GM19467 (cell line): ENCODE data around the gene CELA3A.
"Not testable (repeated sequence)": the region's sequence is repeated elsewhere in the genome, so short reads cannot be mapped to it uniquely, and the experiment has no call there.

Experiments
- ATAC-seq: cut with Tn5 transposase; IDR thresholded peaks from one replicate; pipeline ENCODE4 v1.9.1; 2021; ENCODE audit warnings: mild to moderate bottlenecking, moderate library complexity; ENCODE audit not compliant: unreplicated experiment

Gene CELA3A

DNA sequence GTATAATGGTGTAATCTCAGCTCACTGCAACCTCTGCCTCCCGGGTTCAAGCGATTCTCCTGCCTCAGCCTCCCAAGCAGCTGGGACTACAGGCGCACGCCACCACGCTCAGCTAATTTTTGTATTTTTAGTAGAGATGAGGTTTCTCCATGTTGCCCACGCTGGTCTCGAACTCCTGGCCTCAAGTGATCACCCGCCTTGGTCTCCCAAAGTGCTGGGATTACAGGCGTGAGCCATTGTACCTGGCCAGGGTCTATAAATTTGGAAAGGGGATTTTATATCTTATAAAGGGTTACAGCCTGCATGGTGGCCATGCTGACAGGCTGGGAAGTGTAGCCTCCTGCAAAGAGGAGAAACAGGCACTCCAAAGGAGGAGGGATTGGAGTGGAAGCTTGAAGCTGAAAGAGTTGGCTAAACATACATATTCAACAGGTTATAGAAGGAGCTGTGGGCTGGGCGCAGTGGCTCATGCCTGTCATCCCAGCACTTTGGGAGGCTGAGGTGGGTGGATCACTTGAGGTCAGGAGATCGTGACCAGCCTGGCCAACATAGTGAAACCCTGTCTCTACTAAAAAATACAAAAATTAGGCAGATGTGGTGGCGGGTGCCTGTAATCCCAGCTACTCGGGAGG is 13.2 kb downstream of the CELA3A start:
- not testable (repeated sequence) for ATAC-seq

DNA sequence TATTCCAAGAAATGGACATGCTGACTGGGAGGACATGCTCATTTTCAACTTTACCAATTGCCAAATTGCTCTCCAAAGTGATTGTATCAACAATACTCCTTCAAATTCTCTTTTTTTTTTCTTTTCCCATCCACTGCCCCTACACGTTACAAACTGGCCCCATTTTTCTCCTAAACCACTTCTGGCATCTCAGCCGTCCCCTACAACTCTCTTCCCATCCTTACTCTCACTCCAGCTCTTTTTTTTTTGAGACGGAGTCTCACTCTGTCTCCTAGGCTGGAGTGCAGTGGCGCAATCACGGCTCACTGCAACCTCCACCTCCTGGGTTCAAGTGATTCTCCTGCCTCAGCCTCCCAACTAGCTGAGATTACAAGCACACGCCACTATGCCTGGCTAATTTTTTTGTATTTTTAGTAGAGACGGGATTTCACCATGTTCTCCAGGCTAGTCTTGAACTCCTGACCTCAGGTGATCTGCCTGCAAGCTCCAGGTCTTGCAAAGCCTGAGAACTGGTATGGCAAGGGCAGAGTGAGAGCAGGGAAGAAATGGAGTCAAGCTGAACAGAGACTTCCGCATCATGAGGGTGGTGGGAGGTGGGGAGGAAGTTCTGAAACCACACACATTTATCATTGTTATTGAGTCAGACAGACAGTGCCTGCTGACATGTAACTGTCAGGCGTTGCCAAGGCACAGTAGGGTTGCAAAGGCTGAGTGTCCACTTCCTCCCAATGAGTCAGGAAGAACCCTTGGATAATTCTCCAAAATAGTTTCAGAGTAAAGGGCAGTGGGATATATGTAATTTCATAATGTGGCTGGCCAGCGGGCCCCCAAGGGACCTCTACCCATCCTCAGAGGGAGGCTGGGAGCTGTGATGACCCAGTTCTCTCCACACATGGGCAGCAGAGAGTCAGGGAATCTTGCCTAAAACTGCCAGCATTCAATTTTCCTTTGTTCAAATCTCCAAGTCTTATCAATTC is 17.4 kb downstream of the CELA3A start:
- ATAC-seq: no peak

DNA sequence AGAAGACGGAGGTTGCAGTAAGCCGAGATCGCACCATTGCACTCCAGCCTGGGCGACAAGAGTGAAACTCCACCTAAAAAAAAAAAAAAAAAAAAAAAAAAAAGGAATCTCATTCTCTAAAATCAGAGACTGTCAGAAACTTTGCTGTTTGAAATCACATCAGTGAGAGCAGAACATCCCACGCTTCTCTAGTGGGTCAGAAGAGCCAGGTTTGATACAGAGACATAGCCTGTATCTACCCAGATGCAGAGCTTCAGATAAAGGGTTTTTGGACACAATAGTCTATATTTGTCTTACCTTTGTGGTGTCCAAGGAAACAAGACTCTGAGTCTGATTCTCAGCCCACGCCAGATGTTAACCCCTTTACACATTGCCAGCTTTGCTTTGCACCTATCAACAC is 19.6 kb downstream of the CELA3A start:
- no peak for ATAC-seq

DNA sequence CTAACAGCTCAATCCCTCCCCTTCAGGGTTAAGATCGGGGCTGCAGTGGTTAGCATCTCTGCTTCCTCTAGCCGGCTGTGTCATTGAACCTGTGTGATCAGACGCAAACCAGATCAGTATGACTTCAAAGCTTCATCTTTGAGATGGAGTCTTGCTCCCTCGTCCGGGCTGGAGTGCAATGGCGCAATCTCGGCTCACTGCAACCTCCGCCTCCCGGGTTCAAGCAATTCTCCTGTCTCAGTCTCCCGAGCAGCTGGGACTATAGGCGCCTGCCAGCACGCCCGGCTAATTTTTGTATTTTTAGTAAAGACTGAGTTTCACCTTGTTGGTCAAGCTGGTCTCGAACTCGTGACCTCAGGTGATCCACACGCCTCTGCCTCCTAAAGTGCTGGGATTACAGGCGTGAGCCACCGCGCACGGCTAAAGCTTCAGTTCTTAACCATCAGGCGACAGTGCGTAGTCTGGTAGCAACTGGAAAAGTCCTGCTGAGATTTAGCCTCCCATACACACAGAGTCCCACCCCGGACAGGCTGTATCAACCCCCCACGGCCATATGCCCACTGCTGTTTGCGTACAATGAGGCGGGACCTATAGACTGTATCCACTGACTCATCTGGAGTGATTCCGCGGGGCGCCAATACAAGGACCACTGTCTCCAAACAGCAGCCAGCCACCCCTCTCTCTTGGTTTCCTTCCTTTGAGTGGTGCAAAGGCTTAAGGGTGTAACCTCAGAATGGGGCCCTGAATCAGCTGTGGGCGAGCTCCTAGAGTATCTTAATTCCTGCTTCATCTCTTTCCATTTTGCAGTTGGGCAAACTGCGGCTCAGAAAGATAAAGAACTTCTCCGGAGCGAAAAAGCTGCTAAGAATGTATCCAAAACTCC is 23.3 kb downstream of the CELA3A start:
- ATAC-seq: peak; percentile 24

DNA sequence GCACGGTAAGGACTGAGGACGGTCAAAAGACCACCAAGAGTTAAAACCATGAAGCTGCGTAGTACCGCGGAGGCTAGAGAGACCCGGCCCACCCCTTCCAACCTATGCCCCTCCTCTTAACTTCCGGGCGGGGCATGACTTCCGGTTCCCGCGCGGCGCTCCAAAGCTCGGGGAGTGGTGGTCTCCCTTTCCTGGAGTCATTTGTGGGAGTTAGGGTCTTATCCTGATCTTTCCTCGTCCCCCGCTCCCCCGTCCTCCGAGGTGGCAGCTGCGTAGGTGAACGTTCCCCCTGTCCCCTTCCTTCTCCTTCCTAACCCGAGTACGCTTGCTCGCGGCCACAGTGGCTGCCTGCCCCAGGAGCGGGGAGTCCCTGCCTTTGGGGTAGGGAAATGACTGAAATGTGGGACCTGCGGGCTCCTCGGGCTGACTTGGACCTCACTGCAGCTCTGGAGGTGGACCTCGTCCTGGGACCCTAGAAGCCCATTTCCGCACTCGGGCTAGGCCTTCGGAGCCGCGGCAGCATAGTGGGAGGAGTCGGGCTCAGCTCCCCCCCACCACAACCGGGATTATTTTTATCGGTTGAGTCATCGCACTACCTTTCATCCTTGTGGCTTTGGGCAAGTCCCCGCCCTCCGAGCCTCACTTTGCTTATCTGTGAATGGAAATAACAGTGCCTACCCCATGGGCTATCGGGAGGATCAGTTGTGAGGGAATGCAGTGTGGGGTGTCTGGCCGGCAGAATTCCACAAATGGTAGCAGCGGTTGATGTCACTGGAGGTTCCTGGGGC is 24.1 kb downstream of the CELA3A start:
- ATAC-seq: peak; percentile 69

DNA sequence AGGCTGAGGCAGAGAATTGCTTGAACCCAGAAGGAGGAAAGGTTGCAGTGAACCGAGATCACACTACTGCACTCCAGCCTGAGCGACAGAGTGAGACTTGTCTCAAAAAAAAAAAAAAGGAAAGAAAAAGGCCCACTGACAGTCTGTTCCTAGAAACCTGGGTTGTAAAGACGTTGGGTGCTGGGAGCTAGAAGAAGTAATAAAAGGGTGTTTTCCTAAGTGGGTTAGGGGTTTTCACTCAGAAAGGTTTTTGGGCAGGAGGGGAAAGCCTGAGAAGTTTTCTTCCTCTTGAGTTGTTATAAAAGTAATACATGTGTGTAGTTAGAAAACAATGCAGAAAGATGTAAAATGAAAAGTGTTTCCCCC is 25.4 kb downstream of the CELA3A start:
- no peak for ATAC-seq

DNA sequence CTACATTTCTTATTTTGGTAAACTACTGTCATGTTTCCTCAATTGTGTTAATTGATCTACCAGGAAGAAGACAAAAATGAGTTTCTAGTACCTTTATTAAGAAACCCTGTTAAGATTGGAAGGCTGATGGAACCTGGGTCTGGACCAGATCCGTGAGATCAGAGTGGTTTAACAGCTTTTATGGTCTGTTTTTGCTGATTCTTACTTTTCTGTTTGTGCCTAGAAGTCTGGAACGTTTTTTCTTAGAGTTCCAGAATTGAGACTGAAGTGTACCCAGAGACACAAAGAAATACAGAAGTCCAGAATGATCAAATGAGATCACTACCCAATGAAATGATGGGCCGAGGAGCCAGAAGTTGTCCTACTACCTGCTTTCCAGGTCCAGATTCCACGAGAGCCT is 28.6 kb downstream of the CELA3A start:
- ATAC-seq: no peak

DNA sequence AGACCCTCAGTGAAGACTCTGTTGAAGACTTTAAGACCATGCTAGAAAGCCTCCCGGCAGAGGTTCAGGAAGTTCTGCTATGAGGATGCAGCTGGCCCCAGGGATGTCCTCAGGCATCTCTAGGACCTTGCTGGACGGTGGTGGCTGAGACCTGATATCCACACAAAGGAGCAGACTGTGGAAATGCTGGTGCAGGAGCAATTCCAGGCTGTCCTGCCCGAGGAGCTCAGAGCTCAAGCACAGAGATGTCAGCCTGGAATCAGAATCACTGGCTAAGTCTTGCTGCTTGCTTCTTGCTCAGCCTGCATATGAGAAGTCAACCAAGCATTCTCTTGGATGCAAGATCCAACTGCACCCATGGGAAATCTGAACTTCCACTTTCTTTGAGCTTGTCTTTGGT is 29.0 kb downstream of the CELA3A start:
- ATAC-seq: no peak

DNA sequence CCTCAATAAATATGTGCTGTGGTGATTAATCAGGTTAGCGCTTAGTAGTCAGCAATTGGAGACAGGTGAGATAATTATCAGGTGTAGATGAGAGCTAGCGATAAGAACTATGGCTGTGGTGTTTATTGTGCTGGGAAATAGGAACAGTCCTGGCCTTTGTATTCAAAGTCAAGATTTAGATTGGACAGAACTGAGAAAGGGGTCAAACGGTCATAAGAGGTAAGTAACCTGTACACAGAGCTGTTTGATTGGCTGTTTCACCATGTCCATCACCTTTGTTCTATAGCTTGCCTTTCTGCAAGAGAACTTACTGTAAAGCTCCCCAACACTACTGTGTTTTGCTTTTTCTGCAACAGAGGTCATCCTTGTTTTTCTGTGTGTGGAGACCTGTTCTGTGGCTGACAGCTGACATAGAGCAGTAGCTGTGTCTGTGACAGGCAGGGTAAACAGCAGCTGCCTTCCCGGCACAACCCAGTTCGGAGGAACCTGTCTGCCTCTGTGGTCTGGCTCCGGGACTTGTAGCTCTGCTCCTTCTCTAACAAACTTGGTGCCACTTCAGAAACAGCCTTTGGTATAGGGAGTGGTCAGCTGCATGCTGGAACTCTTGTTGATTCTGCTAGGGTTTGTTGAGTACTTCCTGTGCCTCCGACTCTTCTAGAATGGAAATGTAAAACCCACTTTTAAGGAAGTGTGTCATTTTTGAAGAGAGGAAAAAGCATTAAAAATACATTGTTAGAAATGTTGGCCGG is 29.9 kb downstream of the CELA3A start:
- no peak for ATAC-seq

DNA sequence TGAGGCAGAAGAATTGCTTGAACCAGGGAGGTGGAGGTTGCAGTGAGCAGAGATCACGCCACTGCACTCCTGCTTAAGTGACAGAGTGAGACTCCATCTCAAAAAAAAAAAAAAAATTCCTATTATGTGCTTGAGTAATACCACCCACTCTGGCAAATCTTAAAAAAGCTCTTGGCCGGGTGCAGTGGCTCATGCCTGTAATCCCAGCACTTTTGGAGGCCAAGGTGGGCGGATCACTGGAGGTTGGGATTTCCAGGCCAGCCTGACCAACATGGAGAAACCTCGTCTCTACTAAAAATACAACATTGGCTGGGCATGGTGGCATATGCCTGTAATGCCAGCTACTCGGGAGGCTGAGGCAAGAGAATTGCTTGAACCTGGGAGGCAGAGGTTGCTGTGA is 33.4 kb downstream of the CELA3A start:
- not testable (repeated sequence) for ATAC-seq

DNA sequence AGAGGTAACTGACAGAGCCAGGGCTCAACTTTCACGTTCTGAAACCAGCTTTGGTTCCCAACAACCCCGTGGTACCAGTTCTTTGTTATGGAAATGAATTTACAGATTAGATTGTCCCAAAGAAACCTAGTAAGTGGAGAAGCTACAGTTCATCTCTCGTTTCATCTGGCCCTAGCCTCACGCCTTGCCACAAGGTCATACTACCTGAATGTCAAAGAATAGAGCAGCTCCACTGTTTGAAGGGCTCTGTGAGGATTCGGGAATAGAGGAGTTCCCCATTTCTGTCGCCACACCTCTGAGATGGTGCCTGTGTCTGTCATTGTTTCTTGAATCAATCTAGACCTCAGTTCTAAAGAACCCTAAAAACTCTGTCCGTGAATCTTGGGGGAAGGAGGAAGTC is 36.1 kb downstream of the CELA3A start:
- no peak for ATAC-seq

DNA sequence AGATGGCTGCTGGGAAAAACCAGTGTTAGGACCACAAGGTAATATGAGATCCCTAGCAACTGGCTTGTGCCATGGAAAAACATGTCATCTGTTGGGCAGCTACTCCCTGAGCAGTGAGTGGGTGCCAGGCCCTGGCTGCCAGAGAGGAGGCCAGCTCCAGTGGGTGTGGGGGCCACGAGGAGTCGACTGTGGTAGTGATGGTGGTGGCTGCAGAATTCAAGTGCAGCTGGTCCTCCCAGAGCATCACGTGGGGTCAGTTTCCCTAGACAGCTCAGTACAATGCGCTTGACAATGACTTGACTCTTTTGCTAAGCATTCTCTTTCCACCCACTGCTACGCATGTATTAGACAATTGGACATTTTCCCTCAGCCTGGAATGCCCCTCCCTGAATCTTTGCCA is 36.6 kb downstream of the CELA3A start:
- ATAC-seq: no peak

DNA sequence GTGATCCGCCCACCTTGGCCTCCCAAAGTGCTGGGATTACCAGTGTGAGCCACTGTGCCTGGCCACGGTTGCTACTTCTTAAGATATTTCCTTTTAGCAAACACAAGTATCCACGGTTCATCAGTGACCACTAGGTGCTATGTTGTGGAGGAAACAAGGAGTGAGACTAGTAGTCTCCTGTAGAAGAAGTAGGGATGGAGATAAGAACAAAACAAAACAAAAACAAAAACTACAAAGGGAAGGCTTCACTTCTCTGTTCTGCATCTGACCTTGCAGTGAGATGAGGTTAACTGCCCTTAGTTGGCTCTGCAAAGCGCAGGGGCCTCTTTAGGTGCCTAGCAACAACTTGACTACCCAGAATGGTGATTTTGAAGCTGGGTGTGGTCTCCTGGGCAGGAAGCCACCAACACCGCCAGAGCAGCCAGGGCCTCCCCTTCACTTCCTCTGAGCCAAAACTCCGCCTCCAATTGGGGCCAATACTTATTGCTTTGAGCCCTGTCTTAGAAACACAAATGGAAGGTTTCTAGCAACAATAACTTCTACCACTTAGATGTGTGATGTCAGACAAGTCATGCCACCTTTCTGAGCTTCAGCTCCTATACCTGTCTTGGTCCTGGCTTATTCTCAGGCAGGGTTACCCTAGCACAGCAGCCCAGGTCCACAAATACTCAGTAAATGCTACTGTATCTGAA is 38.3 kb downstream of the CELA3A start:
- ATAC-seq: peak; percentile 96

DNA sequence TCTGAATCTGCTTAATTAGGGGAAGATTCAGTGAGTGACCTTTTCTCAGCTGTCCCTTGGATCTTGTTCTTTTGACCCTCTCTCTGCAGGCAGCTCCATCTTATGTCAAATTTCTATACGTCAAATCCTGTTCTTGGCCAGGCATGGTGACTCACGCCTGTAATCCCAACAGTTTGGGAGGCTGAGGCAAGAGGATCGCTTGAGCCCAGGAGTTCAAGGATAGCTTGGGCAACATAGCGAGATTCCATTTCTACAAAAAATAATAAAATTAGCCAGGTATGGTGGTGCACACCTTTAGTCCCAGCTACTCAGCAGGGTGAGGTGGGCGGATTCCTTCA is 38.8 kb downstream of the CELA3A start:
- no peak for ATAC-seq

DNA sequence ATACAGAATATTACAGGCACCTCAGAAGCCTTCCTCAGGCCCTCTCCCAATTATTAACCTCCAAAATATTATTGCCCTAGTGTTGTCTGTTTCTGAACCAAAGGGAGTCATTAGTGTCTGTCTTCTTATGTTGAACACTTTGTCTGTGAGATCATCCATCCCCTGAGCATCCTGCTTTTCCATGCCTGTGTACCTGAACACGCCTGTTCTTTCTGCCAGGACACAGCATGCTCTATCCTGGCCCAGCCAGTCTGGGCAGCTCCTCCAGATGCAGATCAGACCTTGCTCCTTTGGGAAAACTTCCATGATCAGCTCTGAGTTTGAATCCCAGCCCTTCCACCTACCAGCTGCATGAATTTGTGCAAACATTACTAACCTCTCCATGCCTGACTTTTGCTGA is 40.0 kb downstream of the CELA3A start:
- ATAC-seq: no peak

DNA sequence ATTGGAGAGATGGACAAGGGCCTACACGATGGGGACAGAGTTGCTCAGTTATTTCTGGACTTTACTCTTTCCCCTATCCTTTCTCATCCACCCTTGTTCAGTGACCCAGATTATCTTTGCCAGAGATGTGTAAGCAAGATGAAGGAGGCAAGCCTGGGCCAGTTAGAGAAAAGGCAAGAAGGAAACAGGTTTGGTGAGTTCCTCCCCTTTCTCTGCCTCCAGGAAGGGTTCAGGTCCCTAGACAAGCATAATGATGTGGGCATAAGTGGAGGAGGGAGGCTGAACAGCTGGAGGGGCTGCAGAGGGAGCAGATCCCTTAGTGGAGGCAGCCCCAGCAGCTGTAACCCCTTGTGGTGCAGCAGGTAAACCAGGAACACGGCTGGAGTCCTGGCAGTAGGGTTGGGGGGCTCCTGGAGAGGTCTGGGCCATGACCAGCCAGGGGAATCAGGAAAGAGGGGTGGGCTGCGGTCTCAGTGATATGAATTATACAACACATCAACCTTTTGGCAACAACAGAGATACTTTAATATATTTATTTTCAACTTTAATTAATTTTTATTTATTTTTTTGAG is 41.8 kb downstream of the CELA3A start:
- no peak for ATAC-seq

DNA sequence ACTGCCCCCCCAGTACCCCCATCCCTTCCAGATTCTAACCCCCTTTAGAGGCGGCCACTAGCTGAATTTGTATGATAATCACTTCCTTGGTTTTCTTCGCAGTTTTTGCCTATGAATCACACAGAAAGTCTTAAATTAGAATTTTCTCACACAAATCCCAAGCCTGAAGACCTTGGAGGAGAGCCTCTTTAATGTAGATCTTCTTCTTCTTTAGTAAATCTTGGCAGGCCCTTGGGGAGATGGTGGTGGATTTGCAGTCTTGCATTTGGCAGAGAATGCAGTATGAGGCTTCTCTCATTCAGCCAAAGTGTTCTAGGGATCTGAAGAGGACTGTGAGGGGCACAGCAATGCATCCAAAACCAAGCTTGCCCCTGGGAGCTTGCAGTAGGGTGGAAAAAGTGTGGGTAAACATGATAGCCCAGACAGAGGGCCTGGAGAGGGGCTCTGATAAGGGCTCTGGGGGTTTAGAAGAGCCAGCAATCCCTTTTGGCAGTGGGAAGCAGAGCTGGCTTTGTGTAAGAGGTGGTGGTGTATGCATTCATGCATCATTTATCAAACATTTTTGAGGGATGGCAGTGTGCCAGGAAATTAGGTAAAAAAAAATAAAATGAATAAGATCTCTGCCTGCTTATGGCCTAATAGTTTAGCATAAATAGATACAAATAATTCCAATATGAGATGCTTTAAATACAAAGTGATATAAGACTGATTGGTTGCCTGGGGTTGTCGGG is 43.4 kb downstream of the CELA3A start:
- no peak for ATAC-seq

DNA sequence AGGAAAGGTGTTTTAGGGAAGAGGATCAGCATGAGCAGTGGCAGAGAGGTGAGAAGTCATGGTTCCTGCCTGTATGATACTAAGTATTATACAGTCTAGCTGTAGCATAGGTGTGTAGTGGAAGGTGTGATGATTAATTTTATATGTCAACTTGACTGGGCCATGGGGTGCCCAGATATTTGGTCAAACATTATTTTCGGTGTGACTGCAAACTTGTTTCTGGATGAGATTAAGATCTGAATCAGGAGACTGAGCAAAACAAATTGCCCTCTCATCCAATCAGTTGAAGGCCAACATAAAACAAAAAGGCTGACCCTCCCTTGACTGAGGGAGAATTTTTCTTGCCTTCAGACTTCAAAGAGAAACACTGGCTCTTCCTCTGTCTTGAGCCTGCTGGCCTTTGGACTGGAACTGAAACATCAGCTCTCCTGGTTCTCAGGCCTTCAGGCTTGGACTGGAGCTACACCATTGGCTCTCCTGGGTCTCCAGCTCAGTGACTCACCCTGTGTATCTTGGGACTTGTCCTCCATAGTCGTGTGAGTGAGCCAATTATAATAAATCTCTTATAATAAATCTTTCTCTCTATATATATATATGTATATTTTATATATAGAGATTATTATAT is 44.3 kb downstream of the CELA3A start:
- no peak for ATAC-seq
